K562 (cell line): ENCODE results near the gene SLC34A3. TPM values are rescaled to one million over a fixed set of nuclear protein-coding genes. Genes with fewer than 3 reads are reported as not detected.

Experiments
- ATAC-seq: fragments of 200-7000 bp; cut with Tn5 transposase; 3 replicates; pipeline ENCODE4 v1.9.1; 2020; ENCODE audit warnings: moderate library complexity
- BruUV-seq: library from RNA; stranded (reverse); fragments of 400-500 nt; replicated peaks from 2 replicates; lab custom pipeline; 2021; lab: Mats Ljungman, UMichigan
- CTCF ChIA-PET: fragments of 300-600 bp; formaldehyde crosslinking; extraction: SDS; loops from one replicate; lab custom pipeline; 2021; ENCODE audit warnings: low intra/inter-chr PET ratio; lab: Yijun Ruan, JAX
- POLR2A ChIA-PET: fragments of 300-600, 350-650 bp; sonication (Branson Sonifier 250); formaldehyde crosslinking; extraction: SDS; loops from one replicate; lab custom pipeline; 2021; ENCODE audit warnings: antibody characterized with exemption, inconsistent platforms; lab: Yijun Ruan, JAX
- DNase-seq, 4 experiments: peaks; one replicate each; pipeline versions ENCODE4 v3.0.0 to v3.0.0-alpha.2; 2011 to 2018; ENCODE audit warnings: low spot score in 3 of 4, mixed read lengths in 3 of 4; ENCODE audit errors: extremely low read depth in 1 of 4
- FAIRE-seq: peaks from 2 replicates; lab custom pipeline; 2011; peaks lifted over from hg19 to GRCh38; lab: Jason Lieb, UNC
- H2AFZ ChIP-seq: 2 replicates; pipeline ENCODE4 v1.6.0; 2011; ENCODE audit warnings: low read depth, low read length, control low read depth, inconsistent platforms
- H3K27ac ChIP-seq: fragments of 200-600 bp; 3 replicates; pipeline ENCODE4 v1.8.0; 2011; ENCODE audit warnings: low read depth, mild to moderate bottlenecking, control low read depth, inconsistent platforms, low read length, moderate library complexity, mixed read lengths; ENCODE audit errors: extremely low read depth
- H3K27me3 ChIP-seq, 2 experiments: fragments of 300-600 bp in 1 of 2; 2 replicates in 1 of 2; 3 replicates in 1 of 2; pipeline versions ENCODE4 v1.6.0 to v1.8.0; 2011; ENCODE audit warnings: inconsistent platforms in 2 of 2, low read length in 2 of 2, mild to moderate bottlenecking in 1 of 2, mixed read lengths in 1 of 2, moderate library complexity in 1 of 2; ENCODE audit not compliant: control insufficient read depth in 2 of 2, insufficient read depth in 2 of 2
- H3K36me3 ChIP-seq: fragments of 300-600 bp; 3 replicates; pipeline ENCODE4 v1.8.0; 2011; ENCODE audit warnings: mild to moderate bottlenecking, low read length, inconsistent platforms; ENCODE audit not compliant: control insufficient read depth, insufficient read depth
- H3K4me1 ChIP-seq, 2 experiments: fragments of 200-600 bp in 1 of 2; replicated peaks in 1 of 2; 2 replicates in 1 of 2; 3 replicates in 1 of 2; pipeline versions ENCODE4 v1.5.1 to v1.8.0; 2011; ENCODE audit warnings: inconsistent platforms in 2 of 2, low read length in 2 of 2, mild to moderate bottlenecking in 1 of 2, mixed read lengths in 1 of 2, moderate library complexity in 1 of 2; ENCODE audit not compliant: control insufficient read depth in 2 of 2, insufficient read depth in 2 of 2
- H3K4me2 ChIP-seq: 2 replicates; pipeline ENCODE4 v1.6.1; 2011; ENCODE audit warnings: low read length, control low read depth, inconsistent platforms, mixed read lengths; ENCODE audit not compliant: insufficient read depth
- H3K4me3 ChIP-seq: fragments of 200-600 bp; sonication (generic), shearing (Covaris generic); 2 replicates; pipeline ENCODE4 v1.5.1; 2016; ENCODE audit warnings: control low read depth, inconsistent platforms
- H3K79me2 ChIP-seq: fragments of 200-600 bp; 3 replicates; pipeline ENCODE4 v1.8.0; 2011; ENCODE audit warnings: low read length, inconsistent platforms; ENCODE audit not compliant: control insufficient read depth, insufficient read depth
- H3K9ac ChIP-seq, 2 experiments: 2 replicates each; pipeline versions ENCODE4 v1.6.0 to v1.6.1; 2011; ENCODE audit warnings: low read depth in 2 of 2, low read length in 2 of 2, control low read depth in 1 of 2, inconsistent platforms in 1 of 2, mild to moderate bottlenecking in 1 of 2, mixed read lengths in 1 of 2; ENCODE audit not compliant: insufficient read depth in 1 of 2
- H3K9me1 ChIP-seq: one replicate; pipeline ENCODE4 v1.6.0; 2011; ENCODE audit warnings: inconsistent platforms, mild to moderate bottlenecking, low read length, moderate library complexity; ENCODE audit not compliant: control insufficient read depth, insufficient read depth
- H3K9me3 ChIP-seq: replicated peaks from 2 replicates; pipeline ENCODE4 v1.5.1; 2011; ENCODE audit warnings: low read depth, low read length, inconsistent platforms; ENCODE audit not compliant: control insufficient read depth, insufficient read depth
- H4K20me1 ChIP-seq: replicated peaks from 2 replicates; pipeline ENCODE4 v1.6.1; 2011; ENCODE audit warnings: low read length, inconsistent platforms, mixed read lengths; ENCODE audit not compliant: control insufficient read depth, insufficient read depth
- CBFA2T2 ChIP-seq: fragments of 450-650 bp; conservative IDR thresholded peaks from 2 replicates; pipeline ENCODE4 v1.6.1; 2017; ENCODE audit warnings: mild to moderate bottlenecking
- CBFA2T3 ChIP-seq: fragments of 450-650 bp; IDR thresholded peaks from 2 replicates; pipeline ENCODE4 v1.6.1; 2017
- HMG20B ChIP-seq: fragments of 250-450 bp; sonication (Bioruptor Pico); IDR thresholded peaks from 2 replicates; pipeline ENCODE4 v1.5.0; 2021; ENCODE audit warnings: mild to moderate bottlenecking
- NONO ChIP-seq, 2 experiments: fragments of 200-400 bp in 1 of 2; fragments of 450-650 bp in 1 of 2; formaldehyde crosslinking in 1 of 2; IDR thresholded peaks; 2 replicates each; pipeline ENCODE4 v1.6.1; 2017; ENCODE audit warnings: low read depth in 2 of 2, mild to moderate bottlenecking in 2 of 2, moderate library complexity in 2 of 2, low read length in 1 of 2
- TAF7 ChIP-seq: fragments of 450-650 bp; IDR thresholded peaks from 2 replicates; pipeline ENCODE4 v1.6.1; 2016; ENCODE audit warnings: missing genetic modification characterization, missing compliant biosample characterization
- TAL1 ChIP-seq: fragments of 450-650 bp; IDR thresholded peaks from 2 replicates; pipeline ENCODE4 v1.6.1; 2016; ENCODE audit warnings: mild to moderate bottlenecking
- TEAD4 ChIP-seq, 2 experiments: sonication (generic) in 1 of 2; formaldehyde crosslinking in 1 of 2; IDR thresholded peaks; 2 replicates each; pipeline versions ENCODE4 v1.6.1 to v1.8.0; 2012 to 2022; ENCODE audit warnings: borderline replicate concordance in 1 of 2, inconsistent platforms in 1 of 2, low read length in 1 of 2, mild to moderate bottlenecking in 1 of 2, missing genetic modification reagents in 1 of 2
- ZNF24 ChIP-seq: fragments of 450-650 bp; IDR thresholded peaks from 2 replicates; pipeline ENCODE4 v1.6.1; 2016
- ZNF3 ChIP-seq: fragments of 250-450 bp; sonication (Bioruptor Pico); IDR thresholded peaks from 2 replicates; pipeline ENCODE4 v1.5.0; 2021; ENCODE audit warnings: mild to moderate bottlenecking, moderate library complexity
- WGBS: fragments of 100-300 bp; shearing (Covaris generic); methylation state at CpG from one replicate; pipeline ENCODE4 v1.1.6; 2016; ENCODE audit warnings: low coverage, mixed read lengths; ENCODE audit not compliant: insufficient coverage; ENCODE audit errors: missing lambda C conversion rate; 5-methylcytosine and 5-hydroxymethylcytosine counted together
- in situ Hi-C: fragments of 300-500 bp; cut with MboI; formaldehyde crosslinking; loops from 4 replicates; pipeline ENCODE4 v1.15.0; 2018; ENCODE audit warnings: inconsistent platforms, mixed read lengths
- intact Hi-C: fragments of 100-400 bp; cut with micrococcal nuclease; formaldehyde crosslinking; loops from 2 replicates; pipeline ENCODE4 v1.14.2; 2022
- polyA plus RNA-seq, 8 experiments: library from polyadenylated mRNA; depleted of rRNA in 4 of 8; stranded (reverse) in 5 of 8; unstranded in 3 of 8; fragments of >200 nt; fragmentation: Nextera tagmentation in 2 of 8; fragmentation: Illumina TruSeq in 1 of 8; extraction: Ambion mirVana in 2 of 8; extraction: Trizol in 1 of 8; gene quantifications; 2 replicates each; pipeline versions ENCODE4 v1.2.1 to v1.2.3, GENCODE V29; 2011 to 2014; ENCODE audit warnings: inconsistent platforms in 1 of 8, missing spikeins in 1 of 8
- total RNA-seq, 7 experiments: library from RNA; depleted of rRNA in 6 of 7; stranded (reverse); fragments of >200 nt in 6 of 7; fragmentation: Illumina TruSeq in 2 of 7; extraction: Trizol in 2 of 7; gene quantifications; 2 replicates each; pipeline versions ENCODE4 v1.2.1 to v1.2.3, GENCODE V29; 2011 to 2021; ENCODE audit warnings: low replicate concordance in 1 of 7
- TF ChIP-seq, protein P1 (sequence below): fragments of 450-650 bp; formaldehyde crosslinking; conservative IDR thresholded peaks from 2 replicates; pipeline ENCODE4 v1.4.0; 2022; ENCODE audit warnings: mild to moderate bottlenecking, missing genetic modification characterization

Gene SLC34A3
- total and polyA plus RNA-seq, 9 of the 15 experiments (the other 6 are each of a cell fraction or from before 2014, with no cell fraction given), result not detected

- TF ChIP-seq ZNF24 (no peak), HMG20B (no peak), NONO (IDR thresholded peaks at IDR 0.05; ENCODE audit: low read depth in 2 of 2, low read length in 1 of 2) (peak; percentile 28 to 73; a peak in 2 of 4 replicates), TAF7 (tag) (peak; percentile 57)
- TF ChIP-seq, protein P1, sequence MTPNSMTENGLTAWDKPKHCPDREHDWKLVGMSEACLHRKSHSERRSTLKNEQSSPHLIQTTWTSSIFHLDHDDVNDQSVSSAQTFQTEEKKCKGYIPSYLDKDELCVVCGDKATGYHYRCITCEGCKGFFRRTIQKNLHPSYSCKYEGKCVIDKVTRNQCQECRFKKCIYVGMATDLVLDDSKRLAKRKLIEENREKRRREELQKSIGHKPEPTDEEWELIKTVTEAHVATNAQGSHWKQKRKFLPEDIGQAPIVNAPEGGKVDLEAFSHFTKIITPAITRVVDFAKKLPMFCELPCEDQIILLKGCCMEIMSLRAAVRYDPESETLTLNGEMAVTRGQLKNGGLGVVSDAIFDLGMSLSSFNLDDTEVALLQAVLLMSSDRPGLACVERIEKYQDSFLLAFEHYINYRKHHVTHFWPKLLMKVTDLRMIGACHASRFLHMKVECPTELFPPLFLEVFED (CRISPR knock-in tag), result no peak
These were observed 25.3 kb upstream of the SLC34A3 start, which contains the start of the genes NDOR1 and TMEM203 (continued) for GRCh38 chr9:137205126-137206069.

- Histone ChIP-seq H3K36me3 (peaks cover 46% of the 10 kb centered on the region; the same call in 2 of the 3 replicates), H3K9ac (peak overlapping the region; percentile 92 to 98), H3K9me1 (peaks cover 3% of the 10 kb centered on the region), H3K79me2 (peaks cover 52% of the 10 kb centered on the region), H3K4me2 (peak overlapping the region; percentile 95), H3K27me3 (no peaks in the 10 kb centered on the region), H3K27ac (peak overlapping the region; percentile 88), H3K4me3 (peak overlapping the region; percentile 99), H2AFZ (no peak overlapping the region), H3K4me1 (peaks cover 25 to 52% of the 10 kb centered on the region in 2 experiments), H4K20me1 (peaks cover 3% of the 10 kb centered on the region), H3K9me3 (no peaks in the 10 kb centered on the region)
- intact Hi-C loops (no loop called here), in situ Hi-C loops (no loop called here)
- WGBS, result 18% methylated on average over 6 of the region's 7 CpGs
- no peak for ATAC-seq
- peak in 2 of 4 experiments; percentile 38 to 49 for DNase-seq
- TF ChIP-seq ZNF3 (CRISPR knock-in tag), result no peak
- TF ChIP-seq TAL1, result peak; percentile 27; the same call in 1 of the 2 replicates
- TF ChIP-seq TEAD4 (IDR thresholded peaks at IDR 0.05; ENCODE audit: low read length), result peak; percentile 47
- TF ChIP-seq TEAD4 (CRISPR knock-in tag; IDR thresholded peaks at IDR 0.05; ENCODE audit: borderline replicate concordance), result no peak
- TF ChIP-seq CBFA2T3, result peak; percentile 72
- TF ChIP-seq CBFA2T2, result peak; percentile 44
- ChIA-PET CTCF (no interaction called here), POLR2A (interaction anchor here (0.5 to 1.3 kb wide), 4 partner anchors 9 to 101 kb away, joined by 3 to 5 read pairs (median 4); no protein-coding TSS in a partner anchor)
- no peak for FAIRE-seq
- BruUV-seq, result no TSS peak
These were observed 24.1 kb upstream of the SLC34A3 start for GRCh38 chr9:137206602-137207001.
